ENCODE results near the gene MB.

MB gene

GRCh38 chr22:35616043-35616442, 1.1 kb downstream of the MB start:
- H3K4me3 ChIP-seq (ENCODE audit: low read depth, low read length), result no peak overlapping the region
- TF ChIP-seq CTCF (conservative IDR thresholded peaks at IDR 0.05; ENCODE audit: low read depth, low read length), result no peak
- no peak for DNase-seq (ENCODE audit: low read depth)

- H3K4me3 ChIP-seq (ENCODE audit: low read depth, low read length), result no peak overlapping the region
- no peak for DNase-seq (ENCODE audit: low read depth)
- TF ChIP-seq CTCF (conservative IDR thresholded peaks at IDR 0.05; ENCODE audit: low read depth, low read length), result no peak
Measured at GRCh38 chr22:35615156-35615555, 2.0 kb downstream of the MB start.

GRCh38 chr22:35614404-35614803, 2.7 kb downstream of the MB start:
- no peak overlapping the region for H3K4me3 ChIP-seq (ENCODE audit: low read depth, low read length)
- DNase-seq (ENCODE audit: low read depth), result no peak
- no peak for TF ChIP-seq CTCF (conservative IDR thresholded peaks at IDR 0.05; ENCODE audit: low read depth, low read length)

- H3K4me3 ChIP-seq (ENCODE audit: low read depth, low read length), result no peak overlapping the region
- no peak for DNase-seq (ENCODE audit: low read depth)
- no peak for TF ChIP-seq CTCF (conservative IDR thresholded peaks at IDR 0.05; ENCODE audit: low read depth, low read length)
Measured at GRCh38 chr22:35612903-35613302, 4.2 kb downstream of the MB start.

- no peak overlapping the region for H3K4me3 ChIP-seq (ENCODE audit: low read depth, low read length)
- no peak for DNase-seq (ENCODE audit: low read depth)
- no peak for TF ChIP-seq CTCF (conservative IDR thresholded peaks at IDR 0.05; ENCODE audit: low read depth, low read length)
Measured at GRCh38 chr22:35611891-35612576, 5.1 kb downstream of the MB start.

GRCh38 chr22:35611200-35611890, 5.8 kb downstream of the MB start:
- no peak for DNase-seq (ENCODE audit: low read depth)
- no peak for TF ChIP-seq CTCF (conservative IDR thresholded peaks at IDR 0.05; ENCODE audit: low read depth, low read length)
- H3K4me3 ChIP-seq (ENCODE audit: low read depth, low read length), result no peak overlapping the region

- H3K4me3 ChIP-seq (ENCODE audit: low read depth, low read length), result no peak overlapping the region
- no peak for DNase-seq (ENCODE audit: low read depth)
- TF ChIP-seq CTCF (conservative IDR thresholded peaks at IDR 0.05; ENCODE audit: low read depth, low read length), result no peak
Measured at GRCh38 chr22:35610741-35611140, 6.4 kb downstream of the MB start.

Measured in choroid plexus epithelial cell (primary cell).